Measurements from ENCODE around the gene ANAPC15.

Gene ANAPC15

DNA sequence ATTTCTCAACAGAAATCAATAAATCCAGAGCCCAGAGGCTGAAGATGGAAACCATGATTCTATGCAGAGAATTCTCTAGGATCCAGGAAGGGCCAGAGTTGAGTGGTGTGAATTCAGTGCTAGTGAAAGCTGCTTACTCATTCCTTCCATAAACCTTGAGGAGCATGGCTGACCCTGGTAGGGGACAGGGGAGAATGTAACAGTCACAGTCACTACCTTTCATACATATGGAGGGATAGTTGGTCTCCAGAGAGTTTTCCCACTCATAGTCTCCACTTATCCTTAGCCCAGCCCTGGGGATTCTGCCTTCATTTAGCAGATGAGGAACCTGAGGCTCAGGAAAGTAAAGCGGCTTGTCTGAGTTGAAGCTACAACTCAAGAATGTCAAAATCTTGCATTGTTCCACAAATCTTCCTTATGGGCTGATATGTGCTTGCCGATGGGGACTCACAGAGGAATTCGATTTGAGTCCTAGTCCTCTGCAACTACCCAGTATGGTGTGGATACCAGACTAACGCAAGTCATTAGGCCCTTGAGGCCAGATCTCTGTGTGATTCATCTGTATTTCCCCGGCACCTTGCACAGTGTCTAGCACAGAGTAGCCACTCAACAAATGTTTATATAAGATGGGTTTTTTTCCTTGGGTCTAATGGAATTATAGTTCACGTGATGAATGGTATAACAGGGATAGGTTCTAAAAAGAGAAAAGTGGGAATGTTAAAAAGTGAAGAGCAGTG lies 3.7 kb upstream of the ANAPC15 start:
- H3K27ac ChIP-seq (ENCODE audit: low read depth, low read length), result no peak overlapping the region
- no peak overlapping the region for H3K4me2 ChIP-seq (ENCODE audit: low read depth, low read length, poor library complexity, severe bottlenecking)
- no peak overlapping the region for H2AFZ ChIP-seq (ENCODE audit: low read depth, low read length, severe bottlenecking)
- H3K27me3 ChIP-seq (ENCODE audit: low read length), result no peaks in the 10 kb centered on the region
- TF ChIP-seq, protein P1, sequence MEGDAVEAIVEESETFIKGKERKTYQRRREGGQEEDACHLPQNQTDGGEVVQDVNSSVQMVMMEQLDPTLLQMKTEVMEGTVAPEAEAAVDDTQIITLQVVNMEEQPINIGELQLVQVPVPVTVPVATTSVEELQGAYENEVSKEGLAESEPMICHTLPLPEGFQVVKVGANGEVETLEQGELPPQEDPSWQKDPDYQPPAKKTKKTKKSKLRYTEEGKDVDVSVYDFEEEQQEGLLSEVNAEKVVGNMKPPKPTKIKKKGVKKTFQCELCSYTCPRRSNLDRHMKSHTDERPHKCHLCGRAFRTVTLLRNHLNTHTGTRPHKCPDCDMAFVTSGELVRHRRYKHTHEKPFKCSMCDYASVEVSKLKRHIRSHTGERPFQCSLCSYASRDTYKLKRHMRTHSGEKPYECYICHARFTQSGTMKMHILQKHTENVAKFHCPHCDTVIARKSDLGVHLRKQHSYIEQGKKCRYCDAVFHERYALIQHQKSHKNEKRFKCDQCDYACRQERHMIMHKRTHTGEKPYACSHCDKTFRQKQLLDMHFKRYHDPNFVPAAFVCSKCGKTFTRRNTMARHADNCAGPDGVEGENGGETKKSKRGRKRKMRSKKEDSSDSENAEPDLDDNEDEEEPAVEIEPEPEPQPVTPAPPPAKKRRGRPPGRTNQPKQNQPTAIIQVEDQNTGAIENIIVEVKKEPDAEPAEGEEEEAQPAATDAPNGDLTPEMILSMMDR (IDR thresholded peaks at IDR 0.05; ENCODE audit: insufficient read depth, low read length, poor library complexity, severe bottlenecking), result no peak
- TF ChIP-seq EZH2phosphoT487 (conservative IDR thresholded peaks at IDR 0.05; ENCODE audit: low read length), result no peak
- H3F3A ChIP-seq (ENCODE audit: insufficient read depth), result no peaks in the 10 kb centered on the region; the same call in 1 of the 2 replicates
- H3K36me3 ChIP-seq (ENCODE audit: low read length), result no peaks in the 10 kb centered on the region
- H4K20me1 ChIP-seq (ENCODE audit: low read depth, low read length), result no peaks in the 10 kb centered on the region
- no peaks in the 10 kb centered on the region for H3K9me2 ChIP-seq (replicated peaks; ENCODE audit: insufficient read depth, low read length)
- H3K4me3 ChIP-seq (ENCODE audit: insufficient read depth, low read length, poor library complexity, severe bottlenecking), result no peak overlapping the region
- H3K79me2 ChIP-seq (ENCODE audit: insufficient read depth, low read length), result no peaks in the 10 kb centered on the region; the same call in 1 of the 2 replicates
- H3K9me3 ChIP-seq (ENCODE audit: insufficient read depth, low read length), result no peaks in the 10 kb centered on the region
- no peak overlapping the region for H3K9ac ChIP-seq (ENCODE audit: low read length)

GRCh38 chr11:72114570-72114969 lies 2.1 kb upstream of the ANAPC15 start:
- H2AFZ ChIP-seq (ENCODE audit: low read depth, low read length, severe bottlenecking), result no peak overlapping the region
- no peaks in the 10 kb centered on the region for H3K9me3 ChIP-seq (ENCODE audit: insufficient read depth, low read length)
- no peaks in the 10 kb centered on the region for H3K36me3 ChIP-seq (ENCODE audit: low read length)
- no peak overlapping the region for H3K27ac ChIP-seq (ENCODE audit: low read depth, low read length)
- no peaks in the 10 kb centered on the region; the same call in 1 of the 2 replicates for H3F3A ChIP-seq (ENCODE audit: insufficient read depth)
- H3K4me2 ChIP-seq (ENCODE audit: low read depth, low read length, poor library complexity, severe bottlenecking), result no peak overlapping the region
- no peaks in the 10 kb centered on the region for H3K27me3 ChIP-seq (ENCODE audit: low read length)
- H4K20me1 ChIP-seq (ENCODE audit: low read depth, low read length), result no peaks in the 10 kb centered on the region
- no peak overlapping the region for H3K4me3 ChIP-seq (ENCODE audit: insufficient read depth, low read length, poor library complexity, severe bottlenecking)
- no peaks in the 10 kb centered on the region for H3K9me2 ChIP-seq (replicated peaks; ENCODE audit: insufficient read depth, low read length)
- H3K9ac ChIP-seq (ENCODE audit: low read length), result no peak overlapping the region
- H3K79me2 ChIP-seq (ENCODE audit: insufficient read depth, low read length), result no peaks in the 10 kb centered on the region; the same call in 1 of the 2 replicates
- no peak for TF ChIP-seq EZH2phosphoT487 (conservative IDR thresholded peaks at IDR 0.05; ENCODE audit: low read length)
- TF ChIP-seq, protein P1 (IDR thresholded peaks at IDR 0.05; ENCODE audit: insufficient read depth, low read length, poor library complexity, severe bottlenecking), result no peak

- peak overlapping the region; percentile 80 for H3K9ac ChIP-seq (ENCODE audit: low read length)
- H3K27me3 ChIP-seq (ENCODE audit: low read length), result no peaks in the 10 kb centered on the region
- no peaks in the 10 kb centered on the region for H3K36me3 ChIP-seq (ENCODE audit: low read length)
- H3K9me3 ChIP-seq (ENCODE audit: insufficient read depth, low read length), result no peaks in the 10 kb centered on the region
- no peaks in the 10 kb centered on the region for H3K9me2 ChIP-seq (replicated peaks; ENCODE audit: insufficient read depth, low read length)
- H3K79me2 ChIP-seq (ENCODE audit: insufficient read depth, low read length), result no peaks in the 10 kb centered on the region; the same call in 1 of the 2 replicates
- H3F3A ChIP-seq (ENCODE audit: insufficient read depth), result no peaks in the 10 kb centered on the region; the same call in 1 of the 2 replicates
- peak overlapping the region; percentile 74 for H3K4me2 ChIP-seq (ENCODE audit: low read depth, low read length, poor library complexity, severe bottlenecking)
- peak overlapping the region; percentile 75 for H3K4me3 ChIP-seq (ENCODE audit: insufficient read depth, low read length, poor library complexity, severe bottlenecking)
- no peaks in the 10 kb centered on the region for H4K20me1 ChIP-seq (ENCODE audit: low read depth, low read length)
- TF ChIP-seq, protein P1 (IDR thresholded peaks at IDR 0.05; ENCODE audit: insufficient read depth, low read length, poor library complexity, severe bottlenecking), result no peak
- no peak for TF ChIP-seq EZH2phosphoT487 (conservative IDR thresholded peaks at IDR 0.05; ENCODE audit: low read length)
- peak overlapping the region; percentile 85 for H3K27ac ChIP-seq (ENCODE audit: low read depth, low read length)
- H2AFZ ChIP-seq (ENCODE audit: low read depth, low read length, severe bottlenecking), result peak overlapping the region; percentile 60
These were observed 698 bp upstream of the ANAPC15 start for GRCh38 chr11:72112978-72113808.

Measured in SU-DHL-6 (cell line).